DOHH2 (cell line): ENCODE data around the gene MSH2.
"Not testable (repeated sequence)": the region's sequence is repeated elsewhere in the genome, so short reads cannot be mapped to it uniquely, and the experiment has no call there.

Experiments used
- H3F3A ChIP-seq: fragments of 200-600 bp; sonication (generic), shearing (Covaris generic); 2 replicates; pipeline ENCODE4 v1.6.0; 2016; ENCODE audit warnings: antibody characterized with exemption, mild to moderate bottlenecking; ENCODE audit not compliant: control insufficient read depth, insufficient read depth
- H3K27ac ChIP-seq: fragments of 200-600 bp; sonication (generic); 2 replicates; pipeline ENCODE4 v1.5.1; 2014; ENCODE audit warnings: low read depth, mild to moderate bottlenecking, low read length, moderate library complexity
- H3K27me3 ChIP-seq: fragments of 200-600 bp; sonication (generic); 2 replicates; pipeline ENCODE4 v1.6.1; 2014; ENCODE audit warnings: mild to moderate bottlenecking, low read length, mixed read lengths; ENCODE audit not compliant: control insufficient read depth
- H3K36me3 ChIP-seq: fragments of 200-600 bp; sonication (generic); 2 replicates; pipeline ENCODE4 v1.6.1; 2014; ENCODE audit warnings: mild to moderate bottlenecking, low read length, moderate library complexity, mixed read lengths; ENCODE audit not compliant: control insufficient read depth
- H3K4me1 ChIP-seq: fragments of 200-600 bp; sonication (generic); 2 replicates; pipeline ENCODE4 v1.6.1; 2014; ENCODE audit warnings: mild to moderate bottlenecking, low read length, mixed read lengths; ENCODE audit not compliant: control insufficient read depth
- H3K4me2 ChIP-seq: fragments of 200-600 bp; sonication (generic); 2 replicates; pipeline ENCODE4 v1.6.0; 2014; ENCODE audit warnings: mild to moderate bottlenecking, low read length, moderate library complexity
- H3K4me3 ChIP-seq: fragments of 200-600 bp; sonication (generic); 2 replicates; pipeline ENCODE4 v1.5.1; 2014; ENCODE audit warnings: mild to moderate bottlenecking, low read length, mixed read lengths
- H3K79me2 ChIP-seq: fragments of 200-600 bp; sonication (generic); 2 replicates; pipeline ENCODE4 v1.6.1; 2014; ENCODE audit warnings: mild to moderate bottlenecking, low read length, mixed read lengths; ENCODE audit not compliant: control insufficient read depth
- H3K9me2 ChIP-seq: fragments of 200-600 bp; sonication (generic); replicated peaks from 2 replicates; pipeline ENCODE4 v1.6.1; 2014; ENCODE audit warnings: mild to moderate bottlenecking, low read length, mixed read lengths; ENCODE audit not compliant: control insufficient read depth
- H3K9me3 ChIP-seq: fragments of 200-600 bp; sonication (generic); 2 replicates; pipeline ENCODE4 v1.6.1; 2014; ENCODE audit warnings: antibody characterized with exemption, low read length, mixed read lengths; ENCODE audit not compliant: control insufficient read depth, insufficient read depth
- H4K20me1 ChIP-seq: fragments of 200-600 bp; sonication (generic); 2 replicates; pipeline ENCODE4 v1.6.0; 2014; ENCODE audit warnings: low read depth, mild to moderate bottlenecking, antibody characterized with exemption, low read length, moderate library complexity; ENCODE audit not compliant: control insufficient read depth, insufficient read depth
- EZH2phosphoT487 ChIP-seq: fragments of 200-600 bp; sonication (generic); IDR thresholded peaks from 2 replicates; pipeline ENCODE4 v1.6.1; 2017; ENCODE audit warnings: borderline replicate concordance, mild to moderate bottlenecking, antibody characterized with exemption, low read length, moderate library complexity, mixed read lengths
- TF ChIP-seq, protein P1 (sequence below): fragments of 200-600 bp; sonication (generic); IDR thresholded peaks from one replicate; pipeline ENCODE4 v1.5.1; 2014; ENCODE audit warnings: antibody characterized with exemption, mild to moderate bottlenecking, low read depth, low read length; ENCODE audit not compliant: poor library complexity, severe bottlenecking

The MSH2 gene

DNA sequence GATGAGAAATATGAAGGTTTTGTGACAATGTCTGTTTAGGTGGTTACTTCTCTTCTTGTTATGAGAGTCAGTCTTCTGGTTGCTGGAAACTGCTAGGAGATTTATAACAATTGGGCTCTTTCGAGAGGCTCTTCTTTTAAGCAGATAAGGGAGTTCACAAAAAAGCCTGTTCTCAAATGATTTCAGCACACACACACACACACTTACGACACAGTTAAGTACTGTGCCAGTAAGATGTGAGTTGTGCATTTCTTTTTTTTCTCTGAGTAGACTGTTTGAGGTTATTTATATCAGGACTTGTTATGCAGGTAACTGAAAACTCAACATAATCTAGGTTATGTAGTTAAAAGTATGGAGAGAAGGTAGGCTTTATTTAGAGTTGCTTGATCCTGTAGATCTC is 49.8 kb downstream of the MSH2 start:
- peaks cover 12% of the 10 kb centered on the region for H3K4me1 ChIP-seq
- H3K4me3 ChIP-seq, result no peak overlapping the region
- H3K27ac ChIP-seq, result no peak overlapping the region
- H3K4me2 ChIP-seq, result no peak overlapping the region
- H3F3A ChIP-seq, result peaks cover 8% of the 10 kb centered on the region
- peaks cover 3% of the 10 kb centered on the region; the same call in 1 of the 2 replicates for H3K79me2 ChIP-seq
- TF ChIP-seq, protein P1, sequence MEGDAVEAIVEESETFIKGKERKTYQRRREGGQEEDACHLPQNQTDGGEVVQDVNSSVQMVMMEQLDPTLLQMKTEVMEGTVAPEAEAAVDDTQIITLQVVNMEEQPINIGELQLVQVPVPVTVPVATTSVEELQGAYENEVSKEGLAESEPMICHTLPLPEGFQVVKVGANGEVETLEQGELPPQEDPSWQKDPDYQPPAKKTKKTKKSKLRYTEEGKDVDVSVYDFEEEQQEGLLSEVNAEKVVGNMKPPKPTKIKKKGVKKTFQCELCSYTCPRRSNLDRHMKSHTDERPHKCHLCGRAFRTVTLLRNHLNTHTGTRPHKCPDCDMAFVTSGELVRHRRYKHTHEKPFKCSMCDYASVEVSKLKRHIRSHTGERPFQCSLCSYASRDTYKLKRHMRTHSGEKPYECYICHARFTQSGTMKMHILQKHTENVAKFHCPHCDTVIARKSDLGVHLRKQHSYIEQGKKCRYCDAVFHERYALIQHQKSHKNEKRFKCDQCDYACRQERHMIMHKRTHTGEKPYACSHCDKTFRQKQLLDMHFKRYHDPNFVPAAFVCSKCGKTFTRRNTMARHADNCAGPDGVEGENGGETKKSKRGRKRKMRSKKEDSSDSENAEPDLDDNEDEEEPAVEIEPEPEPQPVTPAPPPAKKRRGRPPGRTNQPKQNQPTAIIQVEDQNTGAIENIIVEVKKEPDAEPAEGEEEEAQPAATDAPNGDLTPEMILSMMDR, result no peak
- no peak for TF ChIP-seq EZH2phosphoT487
- no peaks in the 10 kb centered on the region for H3K27me3 ChIP-seq
- H4K20me1 ChIP-seq, result no peaks in the 10 kb centered on the region
- H3K9me3 ChIP-seq, result no peaks in the 10 kb centered on the region
- H3K36me3 ChIP-seq, result peaks cover 54% of the 10 kb centered on the region
- no peaks in the 10 kb centered on the region for H3K9me2 ChIP-seq

DNA sequence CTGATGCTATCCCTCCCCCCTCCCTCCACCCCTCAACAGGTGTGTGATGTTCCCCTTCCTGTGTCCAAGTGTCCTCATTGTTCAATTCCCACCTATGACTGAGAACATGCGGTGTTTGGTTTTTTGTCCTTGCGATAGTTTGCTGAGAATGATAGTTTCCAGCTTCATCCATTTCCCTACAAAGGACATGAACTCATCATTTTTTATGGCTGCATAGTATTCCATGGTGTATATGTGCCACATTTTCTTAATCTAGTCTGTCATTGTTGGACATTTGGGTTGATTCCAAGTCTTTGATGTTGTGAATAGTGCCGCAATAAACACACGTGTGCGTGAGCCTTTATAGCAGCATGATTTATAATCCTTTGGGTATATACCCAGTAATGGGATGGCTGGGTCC is 51.9 kb downstream of the MSH2 start:
- not testable (repeated sequence) for H4K20me1 ChIP-seq, H3K4me2 ChIP-seq, H3F3A ChIP-seq, H3K9me3 ChIP-seq, H3K27ac ChIP-seq, H3K4me3 ChIP-seq, H3K9me2 ChIP-seq, H3K27me3 ChIP-seq, H3K79me2 ChIP-seq
- H3K36me3 ChIP-seq, result peaks cover 46% of the 10 kb centered on the region
- H3K4me1 ChIP-seq, result peaks cover 16% of the 10 kb centered on the region

DNA sequence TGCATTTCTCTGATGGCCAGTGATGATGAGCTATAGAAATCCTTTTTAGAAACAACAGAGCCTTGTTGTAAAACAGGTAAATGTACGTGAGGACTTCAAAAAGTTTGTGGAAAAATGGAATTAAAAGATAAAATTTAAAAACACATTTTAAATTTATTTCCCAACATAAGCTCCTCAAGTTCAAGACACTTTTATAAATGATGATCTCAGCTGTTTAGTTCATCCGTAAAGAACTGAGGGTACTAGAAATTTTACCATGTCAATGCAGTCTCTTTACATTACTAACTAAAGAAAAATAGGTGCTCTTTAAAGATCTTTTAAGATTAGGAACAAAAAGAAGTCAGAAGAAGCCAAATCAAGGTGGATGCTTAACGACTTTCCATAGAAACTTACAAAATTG is 52.5 kb downstream of the MSH2 start:
- H3K36me3 ChIP-seq, result peaks cover 52% of the 10 kb centered on the region
- H3K79me2 ChIP-seq, result no peaks in the 10 kb centered on the region
- no peak overlapping the region for H3K27ac ChIP-seq
- no peaks in the 10 kb centered on the region for H4K20me1 ChIP-seq
- H3K4me2 ChIP-seq, result no peak overlapping the region
- H3K4me3 ChIP-seq, result no peak overlapping the region
- no peaks in the 10 kb centered on the region for H3K9me2 ChIP-seq
- no peaks in the 10 kb centered on the region for H3K9me3 ChIP-seq
- H3F3A ChIP-seq, result peaks cover 8% of the 10 kb centered on the region
- TF ChIP-seq EZH2phosphoT487, result no peak
- TF ChIP-seq, protein P1, result no peak
- H3K27me3 ChIP-seq, result no peaks in the 10 kb centered on the region
- peaks cover 16% of the 10 kb centered on the region for H3K4me1 ChIP-seq

DNA sequence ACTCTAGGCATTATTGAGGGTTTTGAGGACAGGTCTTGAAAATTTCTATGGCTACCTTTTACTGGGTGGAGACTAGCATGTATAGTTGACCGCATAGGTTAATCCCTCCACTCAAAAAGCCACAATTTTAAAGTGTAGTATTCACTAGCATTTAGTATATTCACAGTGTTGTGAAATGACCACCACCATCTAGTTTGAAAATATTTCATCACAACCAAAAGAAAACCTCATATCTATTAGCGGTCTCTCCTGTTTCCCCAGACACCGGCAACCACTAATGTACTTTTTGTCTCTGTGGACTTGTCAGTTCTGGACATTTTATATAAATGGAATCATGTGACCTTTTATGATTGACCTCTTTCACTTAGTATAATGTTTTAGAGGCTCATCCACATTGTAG is 53.9 kb downstream of the MSH2 start:
- Histone ChIP-seq H3K4me2 (peak overlapping the region; percentile 24), H3K4me1 (peaks cover 16% of the 10 kb centered on the region), H3K79me2 (no peaks in the 10 kb centered on the region), H3K9me2 (no peaks in the 10 kb centered on the region), H3F3A (peaks cover 8% of the 10 kb centered on the region), H3K27me3 (no peaks in the 10 kb centered on the region), H4K20me1 (no peaks in the 10 kb centered on the region), H3K4me3 (no peak overlapping the region), H3K9me3 (no peaks in the 10 kb centered on the region), H3K36me3 (peaks cover 48% of the 10 kb centered on the region), H3K27ac (no peak overlapping the region)
- TF ChIP-seq, protein P1, result no peak
- TF ChIP-seq EZH2phosphoT487, result no peak
